ENCODE measurements around the gene CIAO2B. TPM values are rescaled to one million over a fixed set of nuclear protein-coding genes. Genes with fewer than 3 reads are reported as not detected.

The CIAO2B gene
- polyA plus RNA-seq, 1 donor (not counting 4 experiments of a cell fraction or from before 2014, with no cell fraction given): 105 TPM

GRCh38 chr16:66886914-66887313, 47.3 kb downstream of the CIAO2B start:
- no peaks in the 10 kb centered on the region for H3K4me1 ChIP-seq (ENCODE audit: control insufficient read depth, extremely low read depth, insufficient read depth, low read length)
- H3K9me3 ChIP-seq (ENCODE audit: control insufficient read depth, low read depth, low read length): no peaks in the 10 kb centered on the region
- H2AFZ ChIP-seq (ENCODE audit: control insufficient read depth, low read length): no peak overlapping the region
- H4K20me1 ChIP-seq (ENCODE audit: control insufficient read depth, extremely low read depth, insufficient read depth, low read length): peaks cover 5% of the 10 kb centered on the region
- no peak overlapping the region for H3K4me3 ChIP-seq (ENCODE audit: control insufficient read depth in 2 of 3, extremely low read depth in 1 of 3, insufficient read depth in 2 of 3, low read depth in 1 of 3, low read length in 3 of 3)
- TF ChIP-seq EZH2 (IDR thresholded peaks at IDR 0.05; ENCODE audit: low read length): no peak
- no peak for TF ChIP-seq CTCF (optimal IDR thresholded peaks at IDR 0.05 in 1 of 3, IDR thresholded peaks at IDR 0.05 in 1 of 3, conservative IDR thresholded peaks at IDR 0.05 in 1 of 3; ENCODE audit: extremely low read depth in 1 of 3, insufficient read depth in 2 of 3, low read length in 3 of 3)
- peaks cover 17 to 19% of the 10 kb centered on the region in 2 experiments for H3K36me3 ChIP-seq (ENCODE audit: control insufficient read depth in 2 of 2, extremely low read depth in 1 of 2, insufficient read depth in 2 of 2, low read length in 2 of 2)
- H3K27me3 ChIP-seq (ENCODE audit: control insufficient read depth, extremely low read depth, insufficient read depth, low read length): no peaks in the 10 kb centered on the region
- peaks cover 27% of the 10 kb centered on the region for H3K79me2 ChIP-seq (ENCODE audit: control insufficient read depth, insufficient read depth, low read length)
- FAIRE-seq (no peak), DNase-seq (ENCODE audit: low read depth, low spot score) (no peak)
- H3K27ac ChIP-seq (ENCODE audit: control insufficient read depth, insufficient read depth, low read length): no peak overlapping the region
- dilution Hi-C loops (cut with MboI; ENCODE audit: extremely low pct_ligation_motif_present, low sequenced_read_pairs): no loop called here
- H3K9me1 ChIP-seq (ENCODE audit: control insufficient read depth, extremely low read depth, insufficient read depth, low read length): no peaks in the 10 kb centered on the region
- H3K9ac ChIP-seq (ENCODE audit: control insufficient read depth, extremely low read depth, insufficient read depth, low read length): no peak overlapping the region
- H3K4me2 ChIP-seq (ENCODE audit: control insufficient read depth, extremely low read depth, insufficient read depth, low read depth, low read length): no peak overlapping the region

GRCh38 chr16:66886321-66886720, 47.9 kb downstream of the CIAO2B start:
- H4K20me1 ChIP-seq (ENCODE audit: control insufficient read depth, extremely low read depth, insufficient read depth, low read length): peaks cover 5% of the 10 kb centered on the region
- no peak for FAIRE-seq
- H3K9me1 ChIP-seq (ENCODE audit: control insufficient read depth, extremely low read depth, insufficient read depth, low read length): no peaks in the 10 kb centered on the region
- H3K9ac ChIP-seq (ENCODE audit: control insufficient read depth, extremely low read depth, insufficient read depth, low read length): no peak overlapping the region
- no peak for TF ChIP-seq CTCF (optimal IDR thresholded peaks at IDR 0.05 in 1 of 3, IDR thresholded peaks at IDR 0.05 in 1 of 3, conservative IDR thresholded peaks at IDR 0.05 in 1 of 3; ENCODE audit: extremely low read depth in 1 of 3, insufficient read depth in 2 of 3, low read length in 3 of 3)
- no peak for TF ChIP-seq EZH2 (IDR thresholded peaks at IDR 0.05; ENCODE audit: low read length)
- H3K27me3 ChIP-seq (ENCODE audit: control insufficient read depth, extremely low read depth, insufficient read depth, low read length): no peaks in the 10 kb centered on the region
- H2AFZ ChIP-seq (ENCODE audit: control insufficient read depth, low read length): no peak overlapping the region
- H3K4me3 ChIP-seq (ENCODE audit: control insufficient read depth in 2 of 3, extremely low read depth in 1 of 3, insufficient read depth in 2 of 3, low read depth in 1 of 3, low read length in 3 of 3): no peak overlapping the region
- H3K4me1 ChIP-seq (ENCODE audit: control insufficient read depth, extremely low read depth, insufficient read depth, low read length): peaks cover 5% of the 10 kb centered on the region
- dilution Hi-C loops (cut with MboI; ENCODE audit: extremely low pct_ligation_motif_present, low sequenced_read_pairs): no loop called here
- H3K27ac ChIP-seq (ENCODE audit: control insufficient read depth, insufficient read depth, low read length): no peak overlapping the region
- peaks cover 33% of the 10 kb centered on the region for H3K79me2 ChIP-seq (ENCODE audit: control insufficient read depth, insufficient read depth, low read length)
- no peak overlapping the region for H3K4me2 ChIP-seq (ENCODE audit: control insufficient read depth, extremely low read depth, insufficient read depth, low read depth, low read length)
- no peaks in the 10 kb centered on the region for H3K9me3 ChIP-seq (ENCODE audit: control insufficient read depth, low read depth, low read length)
- DNase-seq (ENCODE audit: low read depth, low spot score): no peak
- H3K36me3 ChIP-seq (ENCODE audit: control insufficient read depth in 2 of 2, extremely low read depth in 1 of 2, insufficient read depth in 2 of 2, low read length in 2 of 2): peaks cover 17 to 19% of the 10 kb centered on the region in 2 experiments

Data from keratinocyte (primary cell).